K562 (cell line): ENCODE data around the gene L3MBTL3. TPM values are rescaled to one million over a fixed set of nuclear protein-coding genes. Genes with fewer than 3 reads are reported as not detected.

ENCODE experiments used
- ATAC-seq: fragments of 200-7000 bp; cut with Tn5 transposase; 3 replicates; pipeline ENCODE4 v1.9.1; 2020; ENCODE audit warnings: moderate library complexity
- BruUV-seq: library from RNA; stranded (reverse); fragments of 400-500 nt; replicated peaks from 2 replicates; lab custom pipeline; 2021; lab: Mats Ljungman, UMichigan
- CTCF ChIA-PET: fragments of 300-600 bp; formaldehyde crosslinking; extraction: SDS; loops from one replicate; lab custom pipeline; 2021; ENCODE audit warnings: low intra/inter-chr PET ratio; lab: Yijun Ruan, JAX
- POLR2A ChIA-PET: fragments of 300-600, 350-650 bp; sonication (Branson Sonifier 250); formaldehyde crosslinking; extraction: SDS; loops from one replicate; lab custom pipeline; 2021; ENCODE audit warnings: antibody characterized with exemption, inconsistent platforms; lab: Yijun Ruan, JAX
- DNase-seq, 4 experiments: peaks; one replicate each; pipeline versions ENCODE4 v3.0.0 to v3.0.0-alpha.2; 2011 to 2018; ENCODE audit warnings: low spot score in 3 of 4, mixed read lengths in 3 of 4; ENCODE audit errors: extremely low read depth in 1 of 4
- FAIRE-seq: peaks from 2 replicates; lab custom pipeline; 2011; peaks lifted over from hg19 to GRCh38; lab: Jason Lieb, UNC
- H2AFZ ChIP-seq: 2 replicates; pipeline ENCODE4 v1.6.0; 2011; ENCODE audit warnings: low read depth, low read length, control low read depth, inconsistent platforms
- H3K27ac ChIP-seq: fragments of 200-600 bp; 3 replicates; pipeline ENCODE4 v1.8.0; 2011; ENCODE audit warnings: low read depth, mild to moderate bottlenecking, control low read depth, inconsistent platforms, low read length, moderate library complexity, mixed read lengths; ENCODE audit errors: extremely low read depth
- H3K27me3 ChIP-seq, 2 experiments: fragments of 300-600 bp in 1 of 2; 2 replicates in 1 of 2; 3 replicates in 1 of 2; pipeline versions ENCODE4 v1.6.0 to v1.8.0; 2011; ENCODE audit warnings: inconsistent platforms in 2 of 2, low read length in 2 of 2, mild to moderate bottlenecking in 1 of 2, mixed read lengths in 1 of 2, moderate library complexity in 1 of 2; ENCODE audit not compliant: control insufficient read depth in 2 of 2, insufficient read depth in 2 of 2
- H3K36me3 ChIP-seq: fragments of 300-600 bp; 3 replicates; pipeline ENCODE4 v1.8.0; 2011; ENCODE audit warnings: mild to moderate bottlenecking, low read length, inconsistent platforms; ENCODE audit not compliant: control insufficient read depth, insufficient read depth
- H3K4me1 ChIP-seq, 2 experiments: fragments of 200-600 bp in 1 of 2; replicated peaks in 1 of 2; 2 replicates in 1 of 2; 3 replicates in 1 of 2; pipeline versions ENCODE4 v1.5.1 to v1.8.0; 2011; ENCODE audit warnings: inconsistent platforms in 2 of 2, low read length in 2 of 2, mild to moderate bottlenecking in 1 of 2, mixed read lengths in 1 of 2, moderate library complexity in 1 of 2; ENCODE audit not compliant: control insufficient read depth in 2 of 2, insufficient read depth in 2 of 2
- H3K4me2 ChIP-seq: 2 replicates; pipeline ENCODE4 v1.6.1; 2011; ENCODE audit warnings: low read length, control low read depth, inconsistent platforms, mixed read lengths; ENCODE audit not compliant: insufficient read depth
- H3K4me3 ChIP-seq: fragments of 200-600 bp; sonication (generic), shearing (Covaris generic); 2 replicates; pipeline ENCODE4 v1.5.1; 2016; ENCODE audit warnings: control low read depth, inconsistent platforms
- H3K79me2 ChIP-seq: fragments of 200-600 bp; 3 replicates; pipeline ENCODE4 v1.8.0; 2011; ENCODE audit warnings: low read length, inconsistent platforms; ENCODE audit not compliant: control insufficient read depth, insufficient read depth
- H3K9ac ChIP-seq, 2 experiments: 2 replicates each; pipeline versions ENCODE4 v1.6.0 to v1.6.1; 2011; ENCODE audit warnings: low read depth in 2 of 2, low read length in 2 of 2, control low read depth in 1 of 2, inconsistent platforms in 1 of 2, mild to moderate bottlenecking in 1 of 2, mixed read lengths in 1 of 2; ENCODE audit not compliant: insufficient read depth in 1 of 2
- H3K9me1 ChIP-seq: one replicate; pipeline ENCODE4 v1.6.0; 2011; ENCODE audit warnings: inconsistent platforms, mild to moderate bottlenecking, low read length, moderate library complexity; ENCODE audit not compliant: control insufficient read depth, insufficient read depth
- H3K9me3 ChIP-seq: replicated peaks from 2 replicates; pipeline ENCODE4 v1.5.1; 2011; ENCODE audit warnings: low read depth, low read length, inconsistent platforms; ENCODE audit not compliant: control insufficient read depth, insufficient read depth
- H4K20me1 ChIP-seq: replicated peaks from 2 replicates; pipeline ENCODE4 v1.6.1; 2011; ENCODE audit warnings: low read length, inconsistent platforms, mixed read lengths; ENCODE audit not compliant: control insufficient read depth, insufficient read depth
- AFF4 ChIP-seq: sonication (generic); formaldehyde crosslinking; IDR thresholded peaks from 2 replicates; pipeline ENCODE4 v1.8.0; 2023; ENCODE audit warnings: mild to moderate bottlenecking, missing genetic modification reagents
- BHLHE40 ChIP-seq: IDR thresholded peaks from 2 replicates; pipeline ENCODE4 v1.6.1; 2011; ENCODE audit warnings: low read length, improper control_type of control experiment
- ETV1 ChIP-seq: fragments of 450-650 bp; conservative IDR thresholded peaks from 2 replicates; pipeline ENCODE4 v1.6.1; 2016; ENCODE audit warnings: missing genetic modification characterization, control low read depth, low read depth, missing compliant biosample characterization
- FOXP4 ChIP-seq: sonication (generic); formaldehyde crosslinking; IDR thresholded peaks from 2 replicates; pipeline ENCODE4 v1.8.0; 2022; ENCODE audit warnings: mild to moderate bottlenecking, missing genetic modification reagents, borderline replicate concordance
- NCOA4 ChIP-seq: fragments of 450-650 bp; IDR thresholded peaks from 2 replicates; pipeline ENCODE4 v1.6.1; 2018; ENCODE audit warnings: mild to moderate bottlenecking; ENCODE audit not compliant: partially characterized antibody
- PML ChIP-seq: IDR thresholded peaks from 2 replicates; pipeline ENCODE4 v1.6.1; 2012; ENCODE audit warnings: low read length, inconsistent platforms
- PTTG1 ChIP-seq: fragments of 450-650 bp; IDR thresholded peaks from 2 replicates; pipeline ENCODE4 v1.6.1; 2016; ENCODE audit warnings: low read depth, mild to moderate bottlenecking, missing genetic modification characterization, missing compliant biosample characterization
- ZC3H11A ChIP-seq: IDR thresholded peaks from 2 replicates; pipeline ENCODE4 v1.6.1; 2012; ENCODE audit warnings: low read depth, low read length, improper control_type of control experiment
- ZNF134 ChIP-seq: fragments of 250-450 bp; sonication (Bioruptor Pico); conservative IDR thresholded peaks from 2 replicates; pipeline ENCODE4 v1.4.0; 2020
- ZNF212 ChIP-seq: fragments of 450-650 bp; formaldehyde crosslinking; IDR thresholded peaks from 2 replicates; pipeline ENCODE4 v1.4.0; 2020; ENCODE audit warnings: mild to moderate bottlenecking
- WGBS: fragments of 100-300 bp; shearing (Covaris generic); methylation state at CpG from one replicate; pipeline ENCODE4 v1.1.6; 2016; ENCODE audit warnings: low coverage, mixed read lengths; ENCODE audit not compliant: insufficient coverage; ENCODE audit errors: missing lambda C conversion rate; 5-methylcytosine and 5-hydroxymethylcytosine counted together
- in situ Hi-C: fragments of 300-500 bp; cut with MboI; formaldehyde crosslinking; loops from 4 replicates; pipeline ENCODE4 v1.15.0; 2018; ENCODE audit warnings: inconsistent platforms, mixed read lengths
- intact Hi-C: fragments of 100-400 bp; cut with micrococcal nuclease; formaldehyde crosslinking; loops from 2 replicates; pipeline ENCODE4 v1.14.2; 2022
- polyA plus RNA-seq, 8 experiments: library from polyadenylated mRNA; depleted of rRNA in 4 of 8; stranded (reverse) in 5 of 8; unstranded in 3 of 8; fragments of >200 nt; fragmentation: Nextera tagmentation in 2 of 8; fragmentation: Illumina TruSeq in 1 of 8; extraction: Ambion mirVana in 2 of 8; extraction: Trizol in 1 of 8; gene quantifications; 2 replicates each; pipeline versions ENCODE4 v1.2.1 to v1.2.3, GENCODE V29; 2011 to 2014; ENCODE audit warnings: inconsistent platforms in 1 of 8, missing spikeins in 1 of 8
- total RNA-seq, 7 experiments: library from RNA; depleted of rRNA in 6 of 7; stranded (reverse); fragments of >200 nt in 6 of 7; fragmentation: Illumina TruSeq in 2 of 7; extraction: Trizol in 2 of 7; gene quantifications; 2 replicates each; pipeline versions ENCODE4 v1.2.1 to v1.2.3, GENCODE V29; 2011 to 2021; ENCODE audit warnings: low replicate concordance in 1 of 7

L3MBTL3 gene
- total and polyA plus RNA-seq, 9 of the 15 experiments (the other 6 are each of a cell fraction or from before 2014, with no cell fraction given) = 0.83 to 6.9 (median 5.4) TPM

GRCh38 chr6:130107710-130108109 lies 89.3 kb downstream of the L3MBTL3 start:
- Histone ChIP-seq H3K4me3 (no peak overlapping the region), H3K9ac (no peak overlapping the region), H3K79me2 (no peaks in the 10 kb centered on the region), H3K27me3 (no peaks in the 10 kb centered on the region), H3K27ac (no peak overlapping the region), H2AFZ (no peak overlapping the region), H3K9me3 (no peaks in the 10 kb centered on the region), H3K4me1 (no peaks in the 10 kb centered on the region; a peak in 2 of 5 replicates), H3K9me1 (no peaks in the 10 kb centered on the region), H4K20me1 (no peaks in the 10 kb centered on the region), H3K36me3 (no peaks in the 10 kb centered on the region), H3K4me2 (no peak overlapping the region)
- TF ChIP-seq ZC3H11A (no peak), NCOA4 (no peak), AFF4 (CRISPR knock-in tag) (no peak), ETV1 (no peak), ZNF212 (CRISPR knock-in tag) (no peak), BHLHE40 (no peak), PML (no peak), FOXP4 (no peak), ZNF134 (CRISPR knock-in tag) (no peak), PTTG1 (no peak)
- intact Hi-C loops (no loop called here), in situ Hi-C loops (no loop called here)
- POLR2A ChIA-PET = no interaction called here
- BruUV-seq = no TSS peak
- no peak for DNase-seq
- ATAC-seq = no peak
- CTCF ChIA-PET = no interaction called here
- FAIRE-seq = no peak
- WGBS = 21% methylated on average over 1 of the region's 1 CpG
